ENCODE data around the gene AKT1.
"Not testable (repeated sequence)": the region's sequence is repeated elsewhere in the genome, so short reads cannot be mapped to it uniquely, and the experiment has no call there.

The AKT1 gene

DNA sequence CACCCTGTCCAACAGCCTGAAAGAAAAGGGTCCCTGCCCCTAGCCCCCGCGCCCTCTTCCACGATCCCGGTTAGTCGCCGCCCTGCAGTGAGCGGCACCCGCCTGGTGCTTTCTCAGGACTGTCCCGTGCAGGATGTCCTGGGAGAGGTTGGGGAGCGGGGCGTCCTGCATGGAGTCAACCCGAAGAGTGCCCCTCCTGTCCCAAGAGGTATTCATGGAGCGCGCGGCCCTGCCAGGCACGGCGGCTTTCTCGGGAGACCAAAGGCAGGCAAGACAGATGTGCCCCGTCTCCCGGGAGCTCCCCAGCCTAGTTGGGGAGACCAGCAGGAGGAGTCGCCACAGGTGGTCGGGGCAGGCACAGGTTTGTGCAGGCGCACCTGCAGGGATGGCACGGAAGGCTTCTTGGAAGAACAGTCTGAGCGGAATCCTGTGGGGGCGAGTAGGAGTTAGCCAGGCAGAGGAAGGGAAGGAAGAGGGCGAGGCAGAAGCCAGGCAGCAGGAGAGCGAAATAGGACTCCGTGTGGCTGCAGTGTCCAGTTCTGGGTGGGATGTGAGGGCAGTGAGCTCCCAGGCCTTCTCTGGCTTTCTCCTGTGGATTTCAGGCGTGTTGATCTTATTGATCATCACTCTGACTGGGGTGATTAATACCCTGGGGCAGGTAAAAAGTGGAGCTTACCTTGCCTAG is 41.9 kb downstream of the AKT1 start:
- Mint-ChIP-seq H3K36me3 (ENCODE audit: low read depth) (peaks cover 8% of the 10 kb centered on the region), H3K4me1 (ENCODE audit: low read depth) (peaks cover 24% of the 10 kb centered on the region), H3K9me3 (no peaks in the 10 kb centered on the region), H3K27ac (peak overlapping the region; percentile 84), H3K4me3 (peak overlapping the region; percentile 88), H3K27me3 (ENCODE audit: low read depth) (no peaks in the 10 kb centered on the region)

DNA sequence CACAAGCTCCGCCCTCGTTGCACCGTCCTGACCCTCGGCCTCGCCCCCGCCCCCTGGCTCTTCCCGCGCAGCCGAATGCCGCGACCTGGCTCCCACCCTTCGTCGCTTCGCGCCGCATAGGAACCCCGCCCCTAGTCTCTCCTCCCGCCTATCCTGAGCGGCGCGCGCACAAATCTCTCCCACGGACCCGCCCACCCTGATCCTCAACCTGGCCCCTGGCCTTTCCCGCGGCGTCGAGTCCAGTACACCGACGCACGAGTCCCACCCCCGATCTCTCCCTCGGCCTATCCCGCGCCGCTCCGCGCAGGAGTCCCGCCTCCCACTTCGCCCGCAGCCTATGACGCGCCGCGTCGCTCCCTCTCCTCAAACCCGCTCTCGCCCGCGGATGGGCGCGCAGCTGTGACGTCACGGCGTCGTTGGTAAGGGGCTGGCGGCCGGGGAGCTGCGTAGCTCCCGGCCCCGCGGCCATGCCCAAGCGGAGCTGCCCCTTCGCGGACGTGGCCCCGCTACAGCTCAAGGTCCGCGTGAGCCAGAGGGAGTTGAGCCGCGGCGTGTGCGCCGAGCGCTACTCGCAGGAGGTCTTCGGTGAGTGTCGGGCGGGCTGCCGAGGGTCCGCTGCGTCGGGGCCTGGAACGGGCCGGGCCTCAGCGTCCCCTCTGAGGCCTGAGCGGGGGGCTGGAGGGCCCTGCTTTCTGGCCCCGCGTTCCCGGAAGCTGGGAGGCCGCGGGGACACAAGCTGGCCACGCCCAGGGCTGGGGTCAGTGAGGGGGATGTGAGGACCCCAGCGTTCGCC is 42.6 kb downstream of the AKT1 start, which contains the start of gene SIVA1:
Gene SIVA1 (plus strand): TSS at position 413 of the 793 bp plus-strand sequence. CDS start 55 bp downstream, at position 468.
- Mint-ChIP-seq H3K4me1 (ENCODE audit: low read depth) (peaks cover 24% of the 10 kb centered on the region), H3K36me3 (ENCODE audit: low read depth) (peaks cover 8% of the 10 kb centered on the region), H3K27me3 (ENCODE audit: low read depth) (no peaks in the 10 kb centered on the region), H3K9me3 (no peaks in the 10 kb centered on the region), H3K4me3 (peak within 1 kb of the TSS; percentile 88), H3K27ac (peak within 1 kb of the TSS; percentile 89)

DNA sequence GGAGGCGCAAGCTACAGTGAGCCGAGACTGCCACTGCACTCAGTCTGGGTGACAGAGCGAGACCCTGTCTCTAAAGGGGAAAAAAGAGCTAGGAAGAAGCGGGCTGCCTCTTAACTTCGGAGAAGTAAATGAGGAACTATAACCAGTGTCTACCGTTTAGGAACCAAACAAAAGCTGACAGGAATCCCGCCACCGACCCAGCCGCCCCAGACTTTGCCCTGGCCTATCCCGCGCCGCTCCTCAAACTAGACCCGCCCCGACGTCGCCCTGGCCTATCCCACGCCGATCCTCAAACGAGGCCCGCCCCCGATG is 43.2 kb downstream of the AKT1 start:
- Mint-ChIP-seq H3K27ac (peak overlapping the region; percentile 89), H3K4me3 (peak overlapping the region; percentile 88), H3K9me3 (no peaks in the 10 kb centered on the region), H3K4me1 (ENCODE audit: low read depth) (peaks cover 24% of the 10 kb centered on the region), H3K27me3 (ENCODE audit: low read depth) (no peaks in the 10 kb centered on the region), H3K36me3 (ENCODE audit: low read depth) (peaks cover 8% of the 10 kb centered on the region)

DNA sequence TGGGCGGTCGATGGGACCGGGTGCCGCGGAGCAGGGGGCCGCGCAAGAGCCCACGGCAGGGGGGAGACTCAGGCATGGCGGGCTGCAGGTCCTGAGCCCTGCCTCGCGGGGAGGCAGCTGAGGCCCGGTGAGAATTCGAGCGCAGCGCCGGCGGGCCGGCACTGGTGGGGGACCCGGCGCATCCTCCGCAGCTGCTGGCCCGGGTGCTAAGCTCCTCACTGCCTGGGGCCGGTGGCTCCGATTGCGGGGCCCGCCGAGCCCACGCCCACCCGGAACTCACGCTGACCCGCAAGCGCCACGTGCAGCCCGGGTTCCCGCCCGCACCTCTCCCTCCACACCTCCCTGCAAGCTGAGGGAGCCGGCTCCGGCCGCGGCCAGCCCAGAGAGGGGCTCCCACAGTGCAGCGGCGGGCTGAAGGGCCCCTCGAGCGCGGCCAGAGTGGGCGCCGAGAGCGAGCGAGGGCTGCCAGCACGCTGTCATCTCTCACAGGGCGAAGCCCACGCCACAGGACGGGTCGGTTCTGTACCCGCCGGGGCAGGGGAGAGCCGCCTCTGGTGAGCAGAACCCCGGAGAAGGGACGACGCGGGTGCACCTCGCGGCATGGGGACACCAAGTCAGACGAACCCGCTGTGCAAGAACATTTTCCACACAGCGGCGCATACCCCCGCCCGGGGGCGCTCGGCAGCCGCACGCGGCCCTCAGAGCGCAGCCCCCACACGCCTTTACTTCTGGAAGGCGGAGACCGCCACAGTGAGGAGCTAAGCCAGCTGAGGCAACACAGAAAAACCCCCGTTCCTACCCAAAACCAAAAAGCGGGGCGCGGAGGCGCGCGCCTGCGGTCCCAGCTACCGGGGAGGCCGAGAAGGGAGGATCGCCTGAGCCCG is 43.8 kb downstream of the AKT1 start:
- no peaks in the 10 kb centered on the region for H3K9me3 Mint-ChIP-seq
- H3K27ac Mint-ChIP-seq: peak overlapping the region; percentile 89
- peaks cover 4% of the 10 kb centered on the region for H3K36me3 Mint-ChIP-seq (ENCODE audit: low read depth)
- H3K27me3 Mint-ChIP-seq (ENCODE audit: low read depth): no peaks in the 10 kb centered on the region
- peak overlapping the region; percentile 88 for H3K4me3 Mint-ChIP-seq
- peaks cover 19% of the 10 kb centered on the region for H3K4me1 Mint-ChIP-seq (ENCODE audit: low read depth)

DNA sequence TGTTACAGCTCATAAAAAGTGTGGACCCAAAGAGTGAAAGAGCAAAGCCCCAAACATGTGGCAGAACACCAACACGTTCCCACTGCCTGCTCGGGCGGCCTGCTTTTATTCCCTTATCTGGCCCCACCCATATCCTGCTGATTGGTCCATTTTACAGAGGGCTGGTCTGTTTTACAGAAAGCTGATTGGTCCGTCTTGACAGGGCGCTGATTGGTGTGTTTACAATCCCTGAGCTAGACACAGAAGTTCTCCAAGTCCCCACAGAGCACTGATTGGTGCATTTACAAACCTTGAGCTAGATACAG is 44.8 kb downstream of the AKT1 start:
- not testable (repeated sequence) for H3K27me3 Mint-ChIP-seq (ENCODE audit: low read depth); H3K4me3 Mint-ChIP-seq; H3K36me3 Mint-ChIP-seq (ENCODE audit: low read depth); H3K9me3 Mint-ChIP-seq
- Mint-ChIP-seq H3K4me1 (ENCODE audit: low read depth) (peaks cover 15% of the 10 kb centered on the region), H3K27ac (peak overlapping the region; percentile 31)

DNA sequence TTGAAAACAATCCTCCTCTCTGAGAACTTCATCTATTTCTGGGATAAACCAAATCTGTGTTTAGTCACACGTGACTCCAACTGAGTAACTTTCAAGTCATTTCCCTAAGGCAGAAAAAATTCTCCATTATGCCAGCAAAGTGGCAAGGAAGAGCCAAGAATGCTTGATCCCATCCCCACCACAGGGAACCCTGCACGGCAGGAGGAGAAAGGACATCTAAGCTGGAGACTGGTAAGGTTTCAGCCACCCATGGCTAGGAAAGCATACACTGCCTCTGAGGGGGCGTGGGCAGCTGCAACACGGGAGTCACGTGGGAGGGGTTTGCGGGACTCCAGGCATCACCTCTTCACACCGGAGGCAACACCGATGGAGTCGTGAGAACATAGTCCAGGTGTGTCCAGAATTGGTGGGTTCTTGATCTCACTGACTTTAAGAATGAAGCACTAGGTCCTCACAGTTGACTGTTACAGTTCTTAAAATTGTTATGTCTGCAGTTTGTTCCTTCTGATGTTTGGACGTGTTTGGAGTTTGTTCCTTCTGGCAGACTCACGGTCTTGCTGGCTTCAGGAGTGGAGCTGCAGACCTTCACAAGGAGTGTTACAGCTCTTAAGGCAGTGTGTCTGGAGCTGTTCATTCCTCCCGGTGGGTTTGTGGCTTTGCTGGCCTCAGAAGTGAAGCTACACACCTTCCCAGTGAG is 45.3 kb downstream of the AKT1 start:
- no peaks in the 10 kb centered on the region for H3K9me3 Mint-ChIP-seq
- H3K27ac Mint-ChIP-seq: no peak overlapping the region
- H3K27me3 Mint-ChIP-seq (ENCODE audit: low read depth): no peaks in the 10 kb centered on the region
- H3K4me1 Mint-ChIP-seq (ENCODE audit: low read depth): peaks cover 12% of the 10 kb centered on the region
- no peak overlapping the region for H3K4me3 Mint-ChIP-seq
- peaks cover 2% of the 10 kb centered on the region for H3K36me3 Mint-ChIP-seq (ENCODE audit: low read depth)

DNA sequence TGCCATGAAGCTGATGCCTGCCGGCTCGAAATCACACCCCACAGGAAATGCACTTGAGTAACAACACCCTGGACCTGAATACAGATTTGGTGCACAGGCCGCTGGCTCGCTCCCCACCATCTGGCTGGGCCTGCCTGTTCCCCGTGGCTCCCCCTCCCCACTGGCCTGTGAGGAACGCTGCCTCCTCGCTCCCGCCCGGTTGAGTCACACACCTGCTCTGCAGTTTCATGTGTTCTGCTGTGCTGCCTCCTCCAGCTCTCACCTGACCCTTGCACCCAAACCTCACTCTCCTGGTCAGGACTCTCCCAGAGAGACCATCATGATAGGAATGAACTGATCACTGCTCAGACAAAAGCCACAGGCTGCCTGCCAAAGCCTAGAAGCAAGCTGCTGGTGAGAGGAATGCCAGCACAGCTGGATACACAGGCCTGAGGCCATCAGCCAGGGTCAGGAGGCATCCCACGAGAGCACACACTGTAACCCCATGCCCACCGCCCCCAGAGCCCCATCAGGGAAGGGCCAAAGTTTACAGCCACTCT is 46.4 kb downstream of the AKT1 start:
- Mint-ChIP-seq H3K27me3 (ENCODE audit: low read depth) (no peaks in the 10 kb centered on the region), H3K27ac (no peak overlapping the region), H3K36me3 (ENCODE audit: low read depth) (peaks cover 2% of the 10 kb centered on the region), H3K4me1 (ENCODE audit: low read depth) (peaks cover 6% of the 10 kb centered on the region), H3K4me3 (no peak overlapping the region), H3K9me3 (no peaks in the 10 kb centered on the region)

DNA sequence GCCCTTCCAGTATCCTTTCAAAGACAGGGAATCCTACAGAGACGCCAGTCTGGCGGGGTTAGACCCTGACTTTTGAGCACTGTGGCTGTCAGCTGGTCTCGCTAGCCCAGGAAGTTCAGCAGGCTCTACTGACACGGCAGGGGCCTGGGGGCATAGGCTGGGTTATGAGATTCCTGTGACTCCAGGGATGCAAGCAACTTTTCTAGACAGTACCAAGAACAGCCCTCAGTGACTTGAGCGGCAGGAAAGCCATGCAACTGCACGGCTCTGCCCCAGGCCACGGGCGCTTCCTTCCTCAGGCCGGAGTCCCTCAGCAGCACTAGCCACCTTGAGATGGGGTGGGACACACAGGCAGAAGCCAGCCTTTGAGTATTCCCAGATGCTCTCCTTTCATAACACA is 47.7 kb downstream of the AKT1 start:
- no peaks in the 10 kb centered on the region for H3K9me3 Mint-ChIP-seq
- H3K36me3 Mint-ChIP-seq (ENCODE audit: low read depth): no peaks in the 10 kb centered on the region
- H3K27me3 Mint-ChIP-seq (ENCODE audit: low read depth): no peaks in the 10 kb centered on the region
- H3K4me3 Mint-ChIP-seq: no peak overlapping the region
- no peaks in the 10 kb centered on the region for H3K4me1 Mint-ChIP-seq (ENCODE audit: low read depth)
- H3K27ac Mint-ChIP-seq: no peak overlapping the region

DNA sequence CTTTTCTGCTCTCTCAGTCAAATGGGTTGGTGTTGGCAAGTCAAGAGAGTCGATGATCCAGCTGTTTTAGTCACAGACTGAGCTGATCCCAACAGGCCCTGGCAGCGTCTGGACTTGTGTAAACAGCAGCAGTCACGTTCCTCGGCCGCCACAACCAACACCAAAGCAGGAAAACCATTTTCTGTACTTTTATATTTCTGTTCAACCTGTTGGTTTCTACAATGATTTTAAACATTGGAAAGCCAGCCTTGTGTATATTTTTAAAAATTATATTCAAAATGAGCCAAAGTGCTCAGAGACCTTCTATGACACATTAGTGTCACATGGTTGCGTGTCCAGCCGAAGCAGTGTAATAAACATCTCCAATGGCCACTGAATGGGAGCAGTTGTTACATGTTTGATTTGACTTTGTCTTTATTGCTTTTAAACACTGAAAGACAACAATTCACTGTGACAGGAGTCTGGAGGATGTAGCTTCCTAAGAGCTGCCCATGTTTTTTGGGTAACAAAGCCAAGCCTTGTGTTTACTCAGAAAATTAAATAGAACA is 48.5 kb downstream of the AKT1 start:
- H3K27ac Mint-ChIP-seq: no peak overlapping the region
- no peaks in the 10 kb centered on the region for H3K27me3 Mint-ChIP-seq (ENCODE audit: low read depth)
- no peak overlapping the region for H3K4me3 Mint-ChIP-seq
- no peaks in the 10 kb centered on the region for H3K9me3 Mint-ChIP-seq
- no peaks in the 10 kb centered on the region for H3K4me1 Mint-ChIP-seq (ENCODE audit: low read depth)
- H3K36me3 Mint-ChIP-seq (ENCODE audit: low read depth): no peaks in the 10 kb centered on the region

DNA sequence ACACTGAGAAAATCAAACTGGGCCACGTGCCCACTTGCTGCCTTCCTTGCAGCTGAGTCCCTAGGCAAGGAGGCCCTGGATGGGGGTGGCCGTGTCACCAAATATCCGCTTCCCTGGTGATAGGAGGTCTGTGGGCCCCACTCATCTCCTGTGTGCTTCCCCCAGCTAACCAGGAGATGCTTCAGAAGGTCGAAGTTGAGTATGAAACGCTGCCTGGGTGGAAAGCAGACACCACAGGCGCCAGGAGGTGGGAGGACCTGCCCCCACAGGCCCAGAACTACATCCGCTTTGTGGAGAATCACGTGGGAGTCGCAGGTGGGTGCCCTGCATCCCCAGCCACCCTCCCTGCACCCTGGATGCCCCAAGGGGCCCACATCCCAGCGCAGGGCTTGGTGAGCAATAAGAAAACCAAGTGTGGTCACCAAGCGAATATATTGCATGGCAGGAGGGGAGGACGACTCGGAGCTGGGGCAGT is 49.4 kb downstream of the AKT1 start:
- H3K4me1 Mint-ChIP-seq (ENCODE audit: low read depth): no peaks in the 10 kb centered on the region
- H3K9me3 Mint-ChIP-seq: no peaks in the 10 kb centered on the region
- no peaks in the 10 kb centered on the region for H3K27me3 Mint-ChIP-seq (ENCODE audit: low read depth)
- H3K27ac Mint-ChIP-seq: no peak overlapping the region
- H3K36me3 Mint-ChIP-seq (ENCODE audit: low read depth): no peaks in the 10 kb centered on the region
- no peak overlapping the region for H3K4me3 Mint-ChIP-seq

DNA sequence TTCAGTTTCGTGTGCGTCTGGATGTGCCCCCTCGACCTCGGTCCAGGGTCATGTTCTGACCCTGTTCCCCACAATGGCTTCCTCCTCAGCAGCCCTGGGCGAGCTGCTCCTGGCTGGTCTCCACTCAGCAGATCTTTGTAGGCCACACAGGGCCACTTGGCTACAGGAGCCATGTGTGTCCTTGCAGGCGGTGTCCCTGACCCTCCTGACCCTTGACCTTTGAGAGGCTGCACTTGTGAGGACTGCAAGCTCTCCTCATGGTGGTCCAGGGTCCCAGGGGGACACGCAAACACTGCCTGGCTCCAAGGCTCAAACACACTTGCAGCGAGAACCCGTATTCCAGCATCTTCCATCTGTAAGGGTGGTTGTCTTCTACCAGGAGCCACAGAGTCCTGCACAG is 50.1 kb downstream of the AKT1 start:
- Mint-ChIP-seq H3K27ac (no peak overlapping the region), H3K9me3 (no peaks in the 10 kb centered on the region), H3K4me1 (ENCODE audit: low read depth) (no peaks in the 10 kb centered on the region), H3K4me3 (no peak overlapping the region), H3K36me3 (ENCODE audit: low read depth) (no peaks in the 10 kb centered on the region), H3K27me3 (ENCODE audit: low read depth) (no peaks in the 10 kb centered on the region)

DNA sequence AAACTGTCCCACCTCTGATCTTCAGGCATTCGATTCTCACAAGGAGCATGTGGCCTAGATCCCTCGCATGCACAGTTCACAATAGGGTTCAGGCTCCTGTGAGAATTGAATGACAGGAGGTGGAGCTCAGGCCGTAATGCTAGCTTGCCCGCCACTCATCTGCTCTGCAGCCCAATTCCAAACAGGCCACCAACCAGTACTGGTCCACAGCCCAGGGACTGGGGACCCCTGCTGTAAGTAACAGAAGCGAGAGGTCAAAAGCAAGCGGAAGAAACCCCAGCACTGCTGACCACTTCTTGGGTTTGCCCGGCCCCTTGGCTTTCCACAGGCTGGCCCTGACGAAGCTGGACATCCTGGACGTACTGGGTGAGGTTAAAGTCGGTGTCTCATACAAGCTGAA is 51.1 kb downstream of the AKT1 start:
- H3K27ac Mint-ChIP-seq: no peak overlapping the region
- no peaks in the 10 kb centered on the region for H3K27me3 Mint-ChIP-seq (ENCODE audit: low read depth)
- no peak overlapping the region for H3K4me3 Mint-ChIP-seq
- no peaks in the 10 kb centered on the region for H3K9me3 Mint-ChIP-seq
- H3K36me3 Mint-ChIP-seq (ENCODE audit: low read depth): no peaks in the 10 kb centered on the region
- no peaks in the 10 kb centered on the region for H3K4me1 Mint-ChIP-seq (ENCODE audit: low read depth)

DNA sequence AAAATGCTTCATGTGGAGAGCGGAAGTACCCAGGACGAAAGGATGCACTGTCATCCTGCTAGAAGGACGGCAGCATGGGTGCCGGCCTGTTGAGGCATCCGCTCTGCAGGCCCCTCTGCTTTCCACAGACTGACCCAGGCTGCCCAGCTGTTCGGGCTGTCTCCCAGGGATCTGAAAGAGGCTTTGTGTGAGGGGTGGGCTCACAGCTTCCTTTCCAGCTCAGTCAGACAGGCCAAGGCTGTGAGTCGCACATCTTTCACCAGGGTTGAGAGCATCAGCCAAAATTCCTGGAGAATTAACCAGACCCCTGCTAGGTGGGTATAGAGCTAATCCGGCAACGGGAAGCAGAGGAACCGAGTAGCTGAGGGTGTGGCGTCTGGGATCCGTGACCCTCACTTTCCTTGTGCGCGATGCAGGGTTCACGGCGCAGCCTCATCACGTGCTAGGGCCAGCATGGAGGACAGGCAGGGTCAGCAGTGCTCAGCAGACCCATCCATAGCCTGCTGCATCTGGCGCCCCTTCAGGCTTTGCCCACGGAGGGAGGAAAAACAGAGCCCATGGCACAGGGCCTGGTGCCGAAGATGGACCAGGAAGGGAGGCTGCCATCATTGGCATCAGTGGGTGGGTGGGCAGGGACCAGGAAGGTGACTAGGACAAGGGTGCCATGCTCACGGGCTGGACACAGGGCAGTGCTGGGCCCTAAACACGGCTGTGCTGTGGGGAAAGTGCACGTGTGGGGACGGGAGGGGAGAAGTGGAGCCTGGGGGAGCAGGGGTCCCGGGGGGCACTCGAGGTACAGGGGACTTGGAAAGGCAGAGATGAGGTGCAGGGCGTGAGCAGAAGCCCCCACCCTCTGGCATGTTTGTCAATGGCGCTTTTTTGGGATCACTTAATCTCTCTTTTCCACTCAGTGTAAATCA is 51.8 kb downstream of the AKT1 start:
- no peak overlapping the region for H3K27ac Mint-ChIP-seq
- H3K4me1 Mint-ChIP-seq (ENCODE audit: low read depth): no peaks in the 10 kb centered on the region
- no peaks in the 10 kb centered on the region for H3K9me3 Mint-ChIP-seq
- H3K36me3 Mint-ChIP-seq (ENCODE audit: low read depth): no peaks in the 10 kb centered on the region
- H3K4me3 Mint-ChIP-seq: no peak overlapping the region
- no peaks in the 10 kb centered on the region for H3K27me3 Mint-ChIP-seq (ENCODE audit: low read depth)
